Lower lobe of right lung (tissue), 2 donors: Measurements from ENCODE around the gene AP1AR. TPM values are rescaled to one million over a fixed set of nuclear protein-coding genes. Genes with fewer than 3 reads are reported as not detected.
A peak's percentile ranks its signal among the peaks of the same experiment; 100 is the strongest.
"Not testable (repeated sequence)": the region's sequence is repeated elsewhere in the genome, so short reads cannot be mapped to it uniquely, and the experiment has no call there.

Source experiments
- ATAC-seq, 2 donors: fragments of 200-7000 bp; cut with Tn5 transposase; one replicate each; pipeline ENCODE4 v1.9.1; 2020 to 2022; ENCODE audit warnings: mild to moderate bottlenecking in 2 of 2, moderate library complexity in 2 of 2
- DNase-seq: peaks from one replicate; pipeline ENCODE4 v3.0.0-alpha.2; 2020
- H3K27ac ChIP-seq: fragments of 200-600 bp; one replicate; pipeline ENCODE4 v1.8.0; 2022
- H3K27me3 ChIP-seq: fragments of 200-600 bp; one replicate; pipeline ENCODE4 v1.8.0; 2022; ENCODE audit warnings: low read depth
- H3K36me3 ChIP-seq: fragments of 200-600 bp; one replicate; pipeline ENCODE4 v1.8.0; 2022; ENCODE audit warnings: mild to moderate bottlenecking
- H3K4me1 ChIP-seq: fragments of 200-600 bp; one replicate; pipeline ENCODE4 v1.8.0; 2022
- H3K4me3 ChIP-seq: fragments of 200-600 bp; one replicate; pipeline ENCODE4 v1.8.0; 2022; ENCODE audit warnings: mild to moderate bottlenecking
- H3K9me3 ChIP-seq: fragments of 200-600 bp; one replicate; pipeline ENCODE4 v1.8.0; 2022
- CTCF ChIP-seq: fragments of 200-600 bp; IDR thresholded peaks from one replicate; pipeline ENCODE4 v1.8.0; 2022; ENCODE audit warnings: antibody characterized with exemption, mild to moderate bottlenecking
- intact Hi-C: fragments of 100-400 bp; cut with DNase I; formaldehyde crosslinking; loops from one replicate; pipeline ENCODE4 v1.11.0; 2022
- total RNA-seq: library from RNA; stranded (reverse); fragmentation: NEBNext Ultra II Directional; extraction: Animal tissue kit (Norgen Biotek cat#: 25700); gene quantifications from one replicate; pipeline ENCODE4 v1.2.1, GENCODE V29; 2021
- donor health status: DM: no; HTN: yes; CAD: no; lungs with severe emphysema.

Gene AP1AR
- total RNA-seq, 1 donor from 2014 or later = 15.0 TPM

GRCh38 chr4:112299721-112300120 lies 68.1 kb downstream of the AP1AR start:
- DNase-seq (no peak), ATAC-seq (no peak)
- H3K36me3 ChIP-seq = no peaks in the 10 kb centered on the region
- no peak overlapping the region for H3K27ac ChIP-seq
- no peaks in the 10 kb centered on the region for H3K9me3 ChIP-seq
- TF ChIP-seq CTCF = no peak
- peaks cover 26% of the 10 kb centered on the region for H3K4me1 ChIP-seq
- no peak overlapping the region for H3K4me3 ChIP-seq
- intact Hi-C loops = no loop called here
- no peaks in the 10 kb centered on the region for H3K27me3 ChIP-seq

DNA sequence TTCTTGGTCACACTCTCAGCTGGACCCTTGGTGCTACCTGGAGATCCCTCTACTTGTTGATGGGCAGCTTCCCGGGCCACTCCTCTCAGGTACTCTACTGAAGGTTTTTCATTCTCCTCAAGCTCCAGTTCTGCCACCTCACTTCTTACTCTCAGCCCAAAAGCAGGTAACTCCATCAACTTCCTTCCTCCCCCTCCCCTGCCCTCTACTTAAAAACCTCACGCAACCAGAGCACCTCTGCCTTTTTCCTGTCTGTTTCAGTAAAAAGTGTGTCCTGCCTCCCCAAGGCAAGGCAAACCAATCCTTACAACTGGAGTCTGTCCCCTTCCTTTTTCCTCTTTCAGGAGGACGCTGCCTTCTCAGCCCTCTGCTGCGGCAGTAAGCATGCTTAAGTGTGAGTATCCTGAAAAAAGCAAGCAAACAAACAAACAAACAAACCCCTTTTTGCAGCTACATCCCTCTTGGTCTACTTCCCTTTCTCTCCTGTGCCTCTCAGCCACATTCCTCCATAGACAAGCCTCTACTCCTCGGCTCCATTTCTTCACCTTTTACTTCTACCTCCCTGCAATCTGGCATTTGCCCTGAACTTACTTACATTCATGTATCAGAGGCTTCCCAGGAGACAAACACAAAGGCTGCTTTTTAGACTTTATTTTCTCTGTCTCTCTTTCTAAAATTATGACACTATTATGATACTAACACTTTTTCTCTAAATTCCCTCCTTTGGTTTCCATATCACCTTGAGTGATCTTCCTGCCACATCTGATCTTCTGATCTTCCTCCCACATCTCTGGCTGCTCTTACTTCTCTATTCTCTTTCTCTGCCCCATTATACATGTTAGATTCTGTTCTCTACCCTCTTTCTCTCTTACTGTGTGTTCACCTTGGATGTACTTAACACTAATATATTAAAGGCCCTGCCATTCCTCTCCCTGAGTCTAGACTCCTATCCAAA lies 71.0 kb downstream of the AP1AR start:
- peaks cover 19% of the 10 kb centered on the region for H3K4me1 ChIP-seq
- ATAC-seq = no peak
- H3K27ac ChIP-seq = no peak overlapping the region
- H3K27me3 ChIP-seq = no peaks in the 10 kb centered on the region
- no peak for DNase-seq
- intact Hi-C loops = no loop called here
- no peaks in the 10 kb centered on the region for H3K9me3 ChIP-seq
- no peaks in the 10 kb centered on the region for H3K36me3 ChIP-seq
- no peak overlapping the region for H3K4me3 ChIP-seq
- TF ChIP-seq CTCF = no peak

- H3K4me3 ChIP-seq, H3K27me3 ChIP-seq, intact Hi-C loops, H3K9me3 ChIP-seq, H3K27ac ChIP-seq, H3K4me1 ChIP-seq, H3K36me3 ChIP-seq, ATAC-seq, DNase-seq: not testable (repeated sequence)
Measured at GRCh38 chr4:112305477-112305876, 73.9 kb downstream of the AP1AR start.

GRCh38 chr4:112309263-112309791 lies 77.7 kb downstream of the AP1AR start:
- H3K27ac ChIP-seq, intact Hi-C loops, DNase-seq, H3K4me1 ChIP-seq, H3K27me3 ChIP-seq, ATAC-seq, H3K9me3 ChIP-seq, H3K4me3 ChIP-seq, H3K36me3 ChIP-seq: not testable (repeated sequence)

- no peak for DNase-seq
- Histone ChIP-seq H3K4me3 (no peak overlapping the region), H3K4me1 (no peaks in the 10 kb centered on the region), H3K9me3 (no peaks in the 10 kb centered on the region), H3K27me3 (no peaks in the 10 kb centered on the region), H3K27ac (no peak overlapping the region), H3K36me3 (no peaks in the 10 kb centered on the region)
- no peak for ATAC-seq
- no peak for TF ChIP-seq CTCF
- intact Hi-C loops = no loop called here
Measured at GRCh38 chr4:112311516-112311915, 79.9 kb downstream of the AP1AR start.

DNA sequence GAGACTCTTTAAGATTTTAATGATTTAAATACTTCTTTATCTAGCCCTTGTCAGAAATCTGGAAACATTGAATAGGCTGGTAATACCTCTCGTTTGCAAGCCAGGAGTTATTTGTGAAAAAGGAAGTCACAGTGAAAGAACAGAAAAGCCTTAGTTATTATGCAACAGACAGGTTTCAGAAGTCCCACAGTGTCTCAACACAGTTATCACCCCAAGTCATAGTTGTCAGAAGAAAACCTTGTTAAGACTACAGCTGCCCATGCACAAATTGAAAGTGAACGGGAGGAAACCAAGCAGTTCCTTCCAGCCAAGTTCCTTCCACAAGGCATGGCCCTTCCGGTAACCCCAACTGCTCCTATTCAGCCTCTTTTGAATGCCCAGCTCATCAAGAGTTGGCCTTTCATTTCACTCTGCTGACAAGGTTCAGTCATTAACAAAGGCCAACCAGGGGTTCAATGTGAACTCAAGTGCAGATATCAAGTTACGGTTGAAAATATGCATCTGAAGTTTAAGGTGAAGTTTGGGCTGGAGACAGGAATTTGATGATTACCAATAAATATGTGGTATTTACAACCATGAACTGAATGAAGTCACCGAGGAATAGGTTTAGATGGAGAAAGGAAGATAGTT lies 81.1 kb downstream of the AP1AR start:
- Histone ChIP-seq H3K27ac (no peak overlapping the region), H3K4me1 (peaks cover 4% of the 10 kb centered on the region), H3K4me3 (no peak overlapping the region), H3K9me3 (no peaks in the 10 kb centered on the region), H3K27me3 (no peaks in the 10 kb centered on the region), H3K36me3 (no peaks in the 10 kb centered on the region)
- intact Hi-C loops = no loop called here
- DNase-seq (no peak), ATAC-seq (peak; percentile 49 to 73)
- no peak for TF ChIP-seq CTCF
